Hepatocyte (in vitro differentiated cells): ENCODE results near the gene BOK.

Experiments
- EZH2 ChIP-seq: fragments of 200-600 bp; sonication (generic); IDR thresholded peaks from 2 replicates; pipeline ENCODE4 v1.6.1; 2016; ENCODE audit warnings: antibody characterized with exemption, mild to moderate bottlenecking, borderline replicate concordance
- TF ChIP-seq, protein P1 (sequence below): fragments of 200-600 bp; sonication (generic); IDR thresholded peaks from 2 replicates; pipeline ENCODE4 v1.5.1; 2016; ENCODE audit warnings: antibody characterized with exemption, mild to moderate bottlenecking; ENCODE audit not compliant: poor library complexity

- TF ChIP-seq, protein P1, sequence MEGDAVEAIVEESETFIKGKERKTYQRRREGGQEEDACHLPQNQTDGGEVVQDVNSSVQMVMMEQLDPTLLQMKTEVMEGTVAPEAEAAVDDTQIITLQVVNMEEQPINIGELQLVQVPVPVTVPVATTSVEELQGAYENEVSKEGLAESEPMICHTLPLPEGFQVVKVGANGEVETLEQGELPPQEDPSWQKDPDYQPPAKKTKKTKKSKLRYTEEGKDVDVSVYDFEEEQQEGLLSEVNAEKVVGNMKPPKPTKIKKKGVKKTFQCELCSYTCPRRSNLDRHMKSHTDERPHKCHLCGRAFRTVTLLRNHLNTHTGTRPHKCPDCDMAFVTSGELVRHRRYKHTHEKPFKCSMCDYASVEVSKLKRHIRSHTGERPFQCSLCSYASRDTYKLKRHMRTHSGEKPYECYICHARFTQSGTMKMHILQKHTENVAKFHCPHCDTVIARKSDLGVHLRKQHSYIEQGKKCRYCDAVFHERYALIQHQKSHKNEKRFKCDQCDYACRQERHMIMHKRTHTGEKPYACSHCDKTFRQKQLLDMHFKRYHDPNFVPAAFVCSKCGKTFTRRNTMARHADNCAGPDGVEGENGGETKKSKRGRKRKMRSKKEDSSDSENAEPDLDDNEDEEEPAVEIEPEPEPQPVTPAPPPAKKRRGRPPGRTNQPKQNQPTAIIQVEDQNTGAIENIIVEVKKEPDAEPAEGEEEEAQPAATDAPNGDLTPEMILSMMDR: no peak
- TF ChIP-seq EZH2: no peak
These were observed 18.8 kb upstream of the BOK start for GRCh38 chr2:241539616-241540374.
